Mesothelial cell of epicardium (in vitro differentiated cells): ENCODE data around the gene CDH5. TPM values are rescaled to one million over a fixed set of nuclear protein-coding genes. Genes with fewer than 3 reads are reported as not detected.

ENCODE experiments used
- DNase-seq, 2 experiments: peaks; one replicate each; pipeline ENCODE4 v3.0.0; 2021; ENCODE audit warnings: low spot score in 2 of 2; ENCODE audit not compliant: unreplicated experiment in 2 of 2
- H3K27ac Mint-ChIP-seq: 2 replicates; pipeline ENCODE4 v1.8.0; 2021; ENCODE audit warnings: mixed read lengths
- H3K27me3 Mint-ChIP-seq: 2 replicates; pipeline ENCODE4 v1.8.0; 2021; ENCODE audit warnings: low read depth, mixed read lengths
- H3K36me3 Mint-ChIP-seq: 2 replicates; pipeline ENCODE4 v1.8.0; 2021; ENCODE audit warnings: mixed read lengths
- H3K4me1 Mint-ChIP-seq: 2 replicates; pipeline ENCODE4 v1.8.0; 2021; ENCODE audit warnings: mixed read lengths
- H3K4me3 Mint-ChIP-seq: 2 replicates; pipeline ENCODE4 v1.8.0; 2021; ENCODE audit warnings: mild to moderate bottlenecking, moderate library complexity, mixed read lengths
- H3K9me3 Mint-ChIP-seq: 2 replicates; pipeline ENCODE4 v1.8.0; 2021; ENCODE audit warnings: mixed read lengths
- CTCF ChIP-seq: fragments of 200-600 bp; sonication (generic); IDR thresholded peaks from one replicate; pipeline ENCODE4 v1.5.0; 2021; ENCODE audit warnings: antibody characterized with exemption; ENCODE audit not compliant: unreplicated experiment
- total RNA-seq: library from RNA; stranded (reverse); gene quantifications from 3 replicates; pipeline ENCODE4 v1.2.1, GENCODE V29; 2021

The CDH5 gene
- total RNA-seq, 1 donor from 2014 or later: 0.16 TPM

- peaks cover 3% of the 10 kb centered on the region for H3K9me3 Mint-ChIP-seq
- H3K36me3 Mint-ChIP-seq: no peaks in the 10 kb centered on the region
- H3K4me1 Mint-ChIP-seq: peaks cover 10% of the 10 kb centered on the region
- H3K4me3 Mint-ChIP-seq: no peak overlapping the region
- H3K27ac Mint-ChIP-seq: no peak overlapping the region
- no peak for TF ChIP-seq CTCF
- no peak for DNase-seq
- H3K27me3 Mint-ChIP-seq: no peaks in the 10 kb centered on the region
Observed at GRCh38 chr16:66387817-66388332, 21.4 kb downstream of the CDH5 start.

GRCh38 chr16:66388350-66389139 is 22.1 kb downstream of the CDH5 start:
- H3K9me3 Mint-ChIP-seq: peaks cover 3% of the 10 kb centered on the region
- H3K4me3 Mint-ChIP-seq: no peak overlapping the region
- TF ChIP-seq CTCF: no peak
- H3K27me3 Mint-ChIP-seq: no peaks in the 10 kb centered on the region
- H3K4me1 Mint-ChIP-seq: peaks cover 3% of the 10 kb centered on the region
- H3K27ac Mint-ChIP-seq: no peak overlapping the region
- DNase-seq: no peak
- no peaks in the 10 kb centered on the region for H3K36me3 Mint-ChIP-seq

- no peak overlapping the region for H3K27ac Mint-ChIP-seq
- no peaks in the 10 kb centered on the region for H3K27me3 Mint-ChIP-seq
- no peaks in the 10 kb centered on the region for H3K36me3 Mint-ChIP-seq
- H3K9me3 Mint-ChIP-seq: peaks cover 3% of the 10 kb centered on the region
- no peaks in the 10 kb centered on the region for H3K4me1 Mint-ChIP-seq
- DNase-seq: no peak
- TF ChIP-seq CTCF: no peak
- no peak overlapping the region for H3K4me3 Mint-ChIP-seq
Observed at GRCh38 chr16:66389256-66390176, 23.0 kb downstream of the CDH5 start.

GRCh38 chr16:66390346-66391108 is 24.0 kb downstream of the CDH5 start:
- H3K4me3 Mint-ChIP-seq: no peak overlapping the region
- no peak for DNase-seq
- H3K36me3 Mint-ChIP-seq: no peaks in the 10 kb centered on the region
- no peaks in the 10 kb centered on the region for H3K9me3 Mint-ChIP-seq
- no peak for TF ChIP-seq CTCF
- no peaks in the 10 kb centered on the region for H3K4me1 Mint-ChIP-seq
- H3K27me3 Mint-ChIP-seq: no peaks in the 10 kb centered on the region
- H3K27ac Mint-ChIP-seq: no peak overlapping the region
